HAP-1 (cell line): ENCODE results near the gene KRT26.

Experiments used
- DNase-seq, 2 experiments: peaks; one replicate each; pipeline ENCODE4 v3.0.0-alpha.2; 2016 to 2020; ENCODE audit warnings: low spot score in 2 of 2
- H3K27me3 ChIP-seq: fragments of 250-450 bp; sonication (Bioruptor Pico); 2 replicates; pipeline ENCODE4 v1.5.1; 2020; ENCODE audit warnings: low read depth, mild to moderate bottlenecking, moderate library complexity
- H3K36me3 ChIP-seq: fragments of 250-450 bp; sonication (Bioruptor Pico); replicated peaks from 2 replicates; pipeline ENCODE4 v1.5.1; 2020; ENCODE audit warnings: mild to moderate bottlenecking
- H3K4me1 ChIP-seq: fragments of 250-450 bp; sonication (Bioruptor Pico); 2 replicates; pipeline ENCODE4 v1.5.1; 2020; ENCODE audit warnings: mild to moderate bottlenecking
- H3K4me3 ChIP-seq: fragments of 250-450 bp; sonication (Bioruptor Pico); 2 replicates; pipeline ENCODE4 v1.5.1; 2020; ENCODE audit warnings: mild to moderate bottlenecking, moderate library complexity
- H3K9me3 ChIP-seq: fragments of 250-450 bp; sonication (Bioruptor Pico); 2 replicates; pipeline ENCODE4 v1.5.1; 2020; ENCODE audit warnings: mild to moderate bottlenecking, moderate library complexity
- in situ Hi-C: fragments of 300-500 bp; cut with MboI; formaldehyde crosslinking; loops from 3 replicates; pipeline ENCODE4 v1.14.3; 2020; ENCODE audit warnings: low sequenced_read_pairs, inconsistent platforms, mixed read lengths

Gene KRT26

DNA sequence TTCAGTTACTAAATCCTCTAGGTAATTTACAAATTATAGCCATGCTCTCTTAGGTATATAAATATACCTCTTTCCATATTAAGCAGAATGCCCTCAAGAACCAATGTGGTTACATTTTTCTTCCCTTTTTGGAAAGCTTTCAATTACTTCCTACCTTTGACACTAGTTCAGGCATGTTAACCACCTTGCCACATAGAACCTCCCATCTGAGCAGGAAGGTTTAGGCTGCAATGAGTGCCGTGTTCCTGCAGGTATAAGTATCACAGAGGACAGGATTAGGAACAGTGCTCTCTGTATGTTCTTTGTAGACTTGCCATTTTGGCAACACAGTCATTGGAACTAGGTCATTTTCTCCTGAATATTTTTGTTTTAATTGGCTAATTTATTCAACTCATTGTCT lies 37.0 kb downstream of the KRT26 start:
- no peaks in the 10 kb centered on the region for H3K9me3 ChIP-seq
- H3K4me1 ChIP-seq: no peaks in the 10 kb centered on the region
- peaks cover 28% of the 10 kb centered on the region for H3K27me3 ChIP-seq
- no peaks in the 10 kb centered on the region for H3K36me3 ChIP-seq
- in situ Hi-C loops: no loop called here
- DNase-seq: no peak
- H3K4me3 ChIP-seq: no peak overlapping the region

DNA sequence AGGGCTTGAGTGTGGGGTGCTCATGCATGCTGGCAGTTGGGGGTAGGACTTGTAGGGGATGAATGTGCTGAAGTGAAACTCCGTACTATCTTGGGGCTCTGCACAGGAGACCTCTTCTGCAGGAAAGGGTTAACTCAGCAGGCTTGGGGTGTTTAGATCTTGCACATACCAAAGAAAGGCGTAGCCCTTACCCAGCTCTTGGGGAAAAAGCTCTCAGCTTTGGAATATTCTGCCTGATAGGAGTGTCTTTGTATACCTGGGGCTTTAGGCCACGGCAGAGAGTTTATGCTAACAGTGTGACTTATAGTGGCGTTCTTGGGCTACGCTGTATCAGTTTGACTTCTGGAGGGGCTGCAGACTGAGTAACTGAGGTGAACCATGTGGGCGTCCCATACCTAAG lies 38.0 kb downstream of the KRT26 start:
- in situ Hi-C loops: no loop called here
- Histone ChIP-seq H3K27me3 (peaks cover 23% of the 10 kb centered on the region), H3K36me3 (no peaks in the 10 kb centered on the region)

DNA sequence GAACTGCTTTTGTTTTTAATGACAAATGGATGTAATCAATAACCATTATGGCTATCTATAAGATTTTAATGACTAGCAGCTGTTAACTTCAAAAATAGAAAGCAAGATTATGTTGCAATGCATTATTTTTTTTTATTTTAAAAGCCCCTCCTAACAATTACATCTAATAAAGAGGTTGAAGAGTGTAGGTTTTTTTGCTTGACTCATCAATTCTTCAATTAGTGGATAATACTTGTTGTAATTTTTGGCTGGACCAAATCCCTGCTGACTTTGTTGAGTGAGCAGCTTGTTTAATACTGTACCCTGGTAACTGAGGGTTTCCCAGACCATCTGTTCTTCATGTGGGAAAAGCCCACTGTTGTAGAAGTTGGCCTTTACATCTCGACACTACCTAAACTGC lies 41.0 kb downstream of the KRT26 start:
- DNase-seq: no peak
- in situ Hi-C loops: no loop called here
- H3K4me3 ChIP-seq: no peak overlapping the region
- no peaks in the 10 kb centered on the region for H3K9me3 ChIP-seq
- no peaks in the 10 kb centered on the region for H3K4me1 ChIP-seq
- no peaks in the 10 kb centered on the region for H3K36me3 ChIP-seq
- peaks cover 26% of the 10 kb centered on the region for H3K27me3 ChIP-seq

More for the DNA sequence above, 38.0 kb downstream of the KRT26 start:
- DNase-seq: no peak
- no peaks in the 10 kb centered on the region for H3K4me1 ChIP-seq
- H3K9me3 ChIP-seq: no peaks in the 10 kb centered on the region
- H3K4me3 ChIP-seq: no peak overlapping the region

DNA sequence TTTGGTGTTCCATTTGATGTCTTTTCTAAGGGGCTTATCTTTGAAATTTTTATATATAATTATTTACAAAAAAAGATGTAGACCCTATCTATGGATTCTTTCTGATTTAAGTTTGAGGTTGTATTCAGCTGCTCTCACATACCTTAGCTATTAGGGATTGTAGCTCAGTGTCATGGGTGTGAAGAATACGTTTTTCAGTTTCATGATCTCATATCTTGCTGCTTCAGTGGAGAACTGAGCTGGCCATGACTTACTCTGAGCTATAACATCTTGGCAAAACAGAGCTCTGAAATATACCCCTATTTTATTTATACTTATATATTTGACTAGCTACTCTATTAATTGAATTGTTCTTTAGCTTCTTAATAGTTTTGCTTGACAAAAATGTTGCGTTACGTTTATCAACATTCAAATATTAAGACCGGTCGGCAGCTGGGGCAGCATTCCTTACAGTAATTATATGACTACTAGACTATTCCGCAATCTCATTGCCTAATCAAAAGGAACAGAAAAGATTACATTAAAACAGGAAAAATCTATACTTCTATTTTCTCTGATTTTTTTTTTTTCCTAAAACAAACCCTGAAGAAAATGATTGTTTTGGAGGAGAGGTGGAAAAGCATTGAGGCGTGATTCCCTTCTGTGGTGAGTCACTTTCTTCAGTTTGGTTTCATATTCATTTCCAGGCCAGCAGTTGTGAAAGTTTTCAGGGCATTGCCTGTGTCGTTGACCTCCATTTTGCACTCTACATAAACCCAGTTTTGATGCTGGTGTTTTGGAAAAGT lies 44.4 kb downstream of the KRT26 start:
- Histone ChIP-seq H3K4me1 (no peaks in the 10 kb centered on the region), H3K27me3 (peaks cover 26% of the 10 kb centered on the region), H3K36me3 (no peaks in the 10 kb centered on the region), H3K9me3 (no peaks in the 10 kb centered on the region), H3K4me3 (no peak overlapping the region)
- in situ Hi-C loops: no loop called here
- DNase-seq: no peak

DNA sequence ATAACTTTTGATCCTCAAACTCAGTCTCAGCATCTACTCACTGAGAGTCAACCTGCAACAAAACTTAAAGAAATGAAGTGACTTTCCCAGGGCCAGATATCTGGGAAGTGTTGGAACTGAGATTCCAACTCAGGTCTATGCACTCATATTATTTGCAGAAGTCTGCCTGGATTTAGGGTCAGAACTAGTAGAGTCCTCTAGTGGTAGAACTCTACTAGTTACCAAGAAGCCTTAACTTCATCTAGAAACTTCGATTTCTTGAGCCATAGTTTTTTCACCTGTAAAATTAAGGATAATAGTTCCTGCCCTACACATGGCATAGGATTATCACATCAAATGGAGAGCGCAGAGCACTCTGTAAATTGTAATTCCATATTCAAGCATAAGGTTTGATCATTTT lies 45.1 kb downstream of the KRT26 start:
- H3K27me3 ChIP-seq: peaks cover 20% of the 10 kb centered on the region
- DNase-seq: no peak
- no peaks in the 10 kb centered on the region for H3K4me1 ChIP-seq
- H3K9me3 ChIP-seq: no peaks in the 10 kb centered on the region
- no peak overlapping the region for H3K4me3 ChIP-seq
- H3K36me3 ChIP-seq: no peaks in the 10 kb centered on the region
- in situ Hi-C loops: no loop called here

DNA sequence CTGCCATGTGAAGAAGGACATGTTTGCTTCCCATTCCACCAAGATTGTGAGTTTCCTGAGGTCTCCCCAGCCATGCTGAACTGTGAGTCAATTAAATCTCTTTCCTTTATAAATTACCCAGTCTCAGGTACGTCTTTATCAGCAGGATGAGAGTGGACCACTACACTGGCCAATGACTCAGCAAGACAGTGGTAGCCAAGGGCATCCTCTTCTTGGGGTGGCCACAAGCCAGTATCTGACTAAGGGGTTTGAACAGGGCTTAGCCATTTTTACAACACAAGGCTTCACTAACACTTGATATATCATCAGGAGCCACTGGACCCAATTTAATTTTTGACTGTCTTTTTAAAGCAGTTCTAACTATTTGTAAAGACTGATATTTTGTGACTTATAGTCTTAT lies 47.3 kb downstream of the KRT26 start:
- Histone ChIP-seq H3K4me3 (no peak overlapping the region), H3K4me1 (no peaks in the 10 kb centered on the region), H3K9me3 (no peaks in the 10 kb centered on the region), H3K36me3 (no peaks in the 10 kb centered on the region), H3K27me3 (peaks cover 11% of the 10 kb centered on the region)
- in situ Hi-C loops: no loop called here
- no peak for DNase-seq

DNA sequence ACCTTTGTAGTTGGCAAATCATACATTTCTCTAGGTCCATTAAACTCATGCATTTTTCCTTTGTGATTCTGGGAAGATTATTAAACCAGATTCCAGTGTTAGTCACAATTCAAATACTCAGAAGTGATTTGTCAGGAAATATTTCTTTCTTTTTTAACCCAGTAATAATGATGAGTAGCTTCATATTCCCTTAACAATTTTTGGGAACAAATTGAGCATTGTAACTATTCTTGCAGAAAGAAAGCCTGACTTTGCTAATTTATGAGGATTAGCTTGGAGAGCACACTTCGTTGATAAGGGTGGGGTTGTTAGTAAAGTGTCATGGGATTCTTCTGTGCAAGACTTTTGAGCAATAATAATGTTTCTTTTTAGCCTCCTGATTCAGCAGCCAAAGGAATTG lies 49.8 kb downstream of the KRT26 start:
- H3K9me3 ChIP-seq: no peaks in the 10 kb centered on the region
- H3K36me3 ChIP-seq: no peaks in the 10 kb centered on the region
- H3K4me3 ChIP-seq: no peak overlapping the region
- H3K4me1 ChIP-seq: no peaks in the 10 kb centered on the region
- in situ Hi-C loops: no loop called here
- peaks cover 7% of the 10 kb centered on the region for H3K27me3 ChIP-seq
- DNase-seq: no peak

DNA sequence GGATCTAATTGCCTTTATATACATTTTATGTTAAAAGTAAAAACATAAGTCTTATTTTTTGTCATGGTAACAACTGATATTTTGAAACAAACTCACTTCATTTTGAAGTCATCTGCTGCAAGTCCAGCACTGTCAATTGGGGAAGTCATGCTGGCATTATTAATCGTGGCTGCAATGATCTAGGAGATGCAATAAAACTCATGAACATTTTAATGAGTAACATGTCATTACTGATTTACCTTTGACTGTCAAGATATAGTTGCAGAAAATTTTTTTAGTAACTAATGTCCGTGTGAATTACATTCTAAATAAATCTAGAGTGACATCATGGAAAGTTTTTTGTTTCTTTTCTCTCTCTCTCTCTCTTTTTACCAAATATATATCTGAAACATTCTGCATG lies 51.1 kb downstream of the KRT26 start:
- H3K27me3 ChIP-seq: no peaks in the 10 kb centered on the region; the same call in 1 of the 2 replicates
- H3K9me3 ChIP-seq: no peaks in the 10 kb centered on the region
- in situ Hi-C loops: no loop called here
- H3K36me3 ChIP-seq: no peaks in the 10 kb centered on the region
- H3K4me1 ChIP-seq: no peaks in the 10 kb centered on the region
- no peak for DNase-seq
- H3K4me3 ChIP-seq: no peak overlapping the region

DNA sequence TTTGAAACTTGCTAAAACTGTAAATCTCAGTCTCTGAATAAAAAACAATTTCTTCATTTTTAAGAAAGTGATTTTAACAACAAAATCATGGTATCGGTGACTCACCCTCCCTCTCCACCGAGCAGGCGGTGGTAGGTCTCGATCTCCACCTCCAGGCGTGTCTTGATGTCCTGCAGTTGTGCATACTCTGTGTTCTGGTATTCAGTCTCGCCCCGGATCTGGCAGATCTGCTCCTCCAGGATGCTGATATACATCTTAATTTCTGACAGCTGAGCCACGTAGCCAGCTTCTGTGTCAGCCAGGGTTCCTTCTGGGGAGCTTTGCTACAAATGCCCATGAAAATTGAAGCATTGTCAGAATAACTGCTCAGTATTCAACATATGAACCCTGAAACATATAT lies 53.1 kb downstream of the KRT26 start:
- Histone ChIP-seq H3K4me1 (no peaks in the 10 kb centered on the region), H3K36me3 (no peaks in the 10 kb centered on the region), H3K4me3 (no peak overlapping the region), H3K9me3 (no peaks in the 10 kb centered on the region), H3K27me3 (no peaks in the 10 kb centered on the region; the same call in 1 of the 2 replicates)
- no peak for DNase-seq
- in situ Hi-C loops: no loop called here

DNA sequence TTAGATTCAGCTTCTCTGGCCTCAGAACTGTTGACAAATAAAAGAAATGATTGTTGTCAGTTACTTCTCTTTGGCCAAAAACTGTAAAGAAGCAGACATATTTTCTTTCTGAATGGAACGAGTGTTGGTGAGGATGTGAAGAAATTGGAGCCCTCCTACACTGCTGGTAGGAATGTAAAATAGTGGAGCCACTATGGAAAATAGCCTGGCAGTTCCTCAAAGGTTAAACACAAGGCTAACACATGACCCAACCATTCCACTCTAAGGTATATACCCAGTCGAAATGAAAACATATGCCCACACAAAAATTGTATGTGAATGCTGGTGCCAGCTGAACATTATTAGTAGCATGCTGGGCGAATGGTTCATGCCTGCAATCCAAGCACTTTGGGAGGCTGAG lies 54.2 kb downstream of the KRT26 start:
- H3K36me3 ChIP-seq: no peaks in the 10 kb centered on the region
- no peak for DNase-seq
- H3K4me3 ChIP-seq: no peak overlapping the region
- H3K27me3 ChIP-seq: no peaks in the 10 kb centered on the region; the same call in 1 of the 2 replicates
- H3K4me1 ChIP-seq: no peaks in the 10 kb centered on the region
- no peaks in the 10 kb centered on the region for H3K9me3 ChIP-seq
- in situ Hi-C loops: no loop called here
